ENCODE results near the gene KLHDC7B. TPM values are rescaled to one million over a fixed set of nuclear protein-coding genes. Genes with fewer than 3 reads are reported as not detected.

Gene KLHDC7B
- total RNA-seq, 1 experiment from 2014 or later, result not detected

DNA sequence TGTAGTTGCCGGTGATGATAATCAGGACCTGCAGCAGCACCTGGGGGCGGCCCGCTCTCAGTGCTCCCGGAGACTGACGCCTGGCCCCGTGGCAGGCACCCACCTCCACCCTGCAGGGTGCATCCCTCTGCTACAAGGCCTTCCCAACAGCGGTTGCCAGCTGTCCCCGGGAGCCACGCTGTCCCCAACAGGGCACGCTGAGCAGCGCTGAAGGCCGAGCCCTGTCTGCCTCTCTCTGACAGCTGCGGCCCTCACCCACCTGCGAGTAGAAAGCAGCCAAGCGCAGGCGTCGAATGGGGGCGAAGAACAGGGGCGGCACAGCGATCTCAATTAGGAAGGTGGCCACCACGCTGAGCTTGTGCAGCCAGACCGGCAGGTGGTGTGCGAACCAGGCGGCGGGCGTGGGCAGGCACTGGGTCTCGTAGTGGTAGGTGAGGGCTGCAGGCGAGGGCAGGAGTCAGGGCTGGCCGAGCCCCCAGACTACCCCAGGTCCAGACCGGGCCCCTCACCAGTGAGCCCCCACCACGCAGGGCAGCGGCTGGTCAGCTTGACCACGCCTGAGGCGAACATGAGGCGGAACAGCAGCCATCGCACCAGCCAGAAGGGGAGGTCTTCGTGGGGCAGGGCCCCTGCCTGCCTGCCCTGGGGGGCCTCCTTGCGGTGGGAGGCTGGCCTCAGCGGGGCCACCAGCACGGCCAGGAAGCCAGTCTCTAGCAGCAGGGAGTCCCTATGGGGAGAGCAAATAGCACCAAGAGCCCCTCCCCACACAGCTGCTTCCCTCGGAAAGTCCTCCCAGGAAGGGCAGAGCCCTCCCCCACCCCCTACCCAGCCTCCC is 39.7 kb upstream of the KLHDC7B start:
- H3K4me3 ChIP-seq (ENCODE audit: low read length), result peak overlapping the region; percentile 97
- TF ChIP-seq, protein P1, sequence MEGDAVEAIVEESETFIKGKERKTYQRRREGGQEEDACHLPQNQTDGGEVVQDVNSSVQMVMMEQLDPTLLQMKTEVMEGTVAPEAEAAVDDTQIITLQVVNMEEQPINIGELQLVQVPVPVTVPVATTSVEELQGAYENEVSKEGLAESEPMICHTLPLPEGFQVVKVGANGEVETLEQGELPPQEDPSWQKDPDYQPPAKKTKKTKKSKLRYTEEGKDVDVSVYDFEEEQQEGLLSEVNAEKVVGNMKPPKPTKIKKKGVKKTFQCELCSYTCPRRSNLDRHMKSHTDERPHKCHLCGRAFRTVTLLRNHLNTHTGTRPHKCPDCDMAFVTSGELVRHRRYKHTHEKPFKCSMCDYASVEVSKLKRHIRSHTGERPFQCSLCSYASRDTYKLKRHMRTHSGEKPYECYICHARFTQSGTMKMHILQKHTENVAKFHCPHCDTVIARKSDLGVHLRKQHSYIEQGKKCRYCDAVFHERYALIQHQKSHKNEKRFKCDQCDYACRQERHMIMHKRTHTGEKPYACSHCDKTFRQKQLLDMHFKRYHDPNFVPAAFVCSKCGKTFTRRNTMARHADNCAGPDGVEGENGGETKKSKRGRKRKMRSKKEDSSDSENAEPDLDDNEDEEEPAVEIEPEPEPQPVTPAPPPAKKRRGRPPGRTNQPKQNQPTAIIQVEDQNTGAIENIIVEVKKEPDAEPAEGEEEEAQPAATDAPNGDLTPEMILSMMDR (conservative IDR thresholded peaks at IDR 0.05; ENCODE audit: low read depth, low read length), result no peak
- TF ChIP-seq EZH2 (IDR thresholded peaks at IDR 0.05; ENCODE audit: low read length, unreplicated experiment), result no peak
- TF ChIP-seq EZH2phosphoT487 (IDR thresholded peaks at IDR 0.05; ENCODE audit: borderline replicate concordance, low read length), result no peak
- no peak overlapping the region for H2AFZ ChIP-seq (ENCODE audit: low read length)
- H3F3A ChIP-seq (ENCODE audit: low read length, unreplicated experiment), result no peaks in the 10 kb centered on the region
- H3K4me2 ChIP-seq (ENCODE audit: low read length), result peak overlapping the region; percentile 95
- CTCF ChIA-PET, result no interaction called here
- POLR2A ChIA-PET (ENCODE audit: unreplicated experiment), result no interaction called here
- ATAC-seq (no peak), DNase-seq (no peak)
- no TSS peak for BruUV-seq (replicated peaks)
- H3K79me2 ChIP-seq (ENCODE audit: low read length), result peaks cover 37% of the 10 kb centered on the region
- no peaks in the 10 kb centered on the region for H3K27me3 ChIP-seq (ENCODE audit: low read length)
- intact Hi-C loops (cut with micrococcal nuclease), result no loop called here
- H3K36me3 ChIP-seq (ENCODE audit: low read depth, low read length), result no peaks in the 10 kb centered on the region
- H3K9me3 ChIP-seq (ENCODE audit: low read length), result no peaks in the 10 kb centered on the region
- H3K9me2 ChIP-seq (replicated peaks; ENCODE audit: low read length), result no peaks in the 10 kb centered on the region
- peaks cover 7% of the 10 kb centered on the region for H3K4me1 ChIP-seq (ENCODE audit: insufficient read depth, low read length)
- no peak overlapping the region for H3K27ac ChIP-seq (ENCODE audit: low read length)
- no peaks in the 10 kb centered on the region for H4K20me1 ChIP-seq (ENCODE audit: low read length)
- H3K9ac ChIP-seq (ENCODE audit: low read length), result peak overlapping the region; percentile 95; the same call in 1 of the 2 replicates

DNA sequence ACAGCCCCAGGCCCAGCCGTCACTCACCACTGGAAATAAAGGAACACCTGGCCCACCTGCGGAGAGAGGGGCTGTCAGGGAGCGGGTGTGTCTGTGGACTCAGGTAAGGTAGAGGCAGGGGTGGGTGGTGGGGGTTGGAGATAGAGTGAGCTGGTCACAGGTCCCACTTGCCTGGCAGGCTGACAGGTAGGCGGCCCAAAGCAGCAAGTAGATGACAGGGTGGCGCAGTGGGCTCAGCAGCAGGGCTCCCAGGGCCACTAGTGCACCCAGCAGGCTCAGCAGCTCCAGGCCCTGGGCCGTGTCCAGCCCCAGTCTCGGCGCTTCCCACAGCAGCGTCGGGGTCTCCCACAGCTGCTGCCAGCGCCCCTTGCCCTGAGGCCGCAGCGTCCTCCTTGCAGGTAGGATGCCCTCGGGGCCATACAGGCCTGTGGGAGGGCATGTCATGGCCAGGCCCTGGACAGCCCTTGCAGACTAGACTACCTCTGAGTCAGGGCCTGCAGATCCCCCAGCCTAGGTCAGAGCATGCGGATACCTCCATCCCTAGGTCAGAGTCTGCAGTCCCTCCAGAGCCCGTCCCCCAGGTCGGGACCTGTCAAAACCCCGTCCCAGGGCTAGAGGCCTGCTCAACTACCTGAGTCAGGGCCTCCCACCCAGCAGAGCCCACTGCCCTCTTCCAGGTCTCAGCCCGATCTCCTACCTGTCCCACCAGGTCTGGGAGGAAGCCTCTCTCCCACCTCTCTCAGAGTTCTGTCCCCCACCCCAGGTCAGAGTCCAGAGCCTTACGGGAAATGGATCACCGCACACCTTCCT is 38.9 kb upstream of the KLHDC7B start:
- H3K9me3 ChIP-seq (ENCODE audit: low read length), result no peaks in the 10 kb centered on the region
- peaks cover 7% of the 10 kb centered on the region for H3K4me1 ChIP-seq (ENCODE audit: insufficient read depth, low read length)
- no peaks in the 10 kb centered on the region for H3K9me2 ChIP-seq (replicated peaks; ENCODE audit: low read length)
- H3F3A ChIP-seq (ENCODE audit: low read length, unreplicated experiment), result no peaks in the 10 kb centered on the region
- H3K9ac ChIP-seq (ENCODE audit: low read length), result peak overlapping the region; percentile 95
- peak overlapping the region; percentile 81 for H2AFZ ChIP-seq (ENCODE audit: low read length)
- ChIA-PET CTCF (no interaction called here), POLR2A (ENCODE audit: unreplicated experiment) (no interaction called here)
- TF ChIP-seq, protein P1 (conservative IDR thresholded peaks at IDR 0.05; ENCODE audit: low read depth, low read length), result no peak
- TF ChIP-seq EZH2phosphoT487 (IDR thresholded peaks at IDR 0.05; ENCODE audit: borderline replicate concordance, low read length), result no peak
- no peak for TF ChIP-seq EZH2 (IDR thresholded peaks at IDR 0.05; ENCODE audit: low read length, unreplicated experiment)
- peak overlapping the region; percentile 97 for H3K4me3 ChIP-seq (ENCODE audit: low read length)
- peaks cover 38% of the 10 kb centered on the region for H3K79me2 ChIP-seq (ENCODE audit: low read length)
- DNase-seq (no peak), ATAC-seq (peak; percentile 34; the same call in 1 of the 2 replicates)
- H3K4me2 ChIP-seq (ENCODE audit: low read length), result peak overlapping the region; percentile 95
- H3K36me3 ChIP-seq (ENCODE audit: low read depth, low read length), result no peaks in the 10 kb centered on the region
- no peaks in the 10 kb centered on the region for H3K27me3 ChIP-seq (ENCODE audit: low read length)
- H4K20me1 ChIP-seq (ENCODE audit: low read length), result no peaks in the 10 kb centered on the region
- H3K27ac ChIP-seq (ENCODE audit: low read length), result 0 out of 2 replicates have a peak overlapping the region, but pooled peaks have one; percentile 18
- intact Hi-C loops (cut with micrococcal nuclease), result no loop called here
- BruUV-seq (replicated peaks), result TSS peak; percentile 69
